CD14-positive monocyte (primary cell): ENCODE results near the gene LRRN4CL. TPM values are rescaled to one million over a fixed set of nuclear protein-coding genes. Genes with fewer than 3 reads are reported as not detected.
A peak's percentile ranks its signal among the peaks of the same experiment; 100 is the strongest.
"Not testable (repeated sequence)": the region's sequence is repeated elsewhere in the genome, so short reads cannot be mapped to it uniquely, and the experiment has no call there.

Source experiments
- DNase-seq, 3 donors: peaks; one replicate each; pipeline ENCODE4 v3.0.0-alpha.2; 2011 to 2022
- H2AFZ ChIP-seq: 2 replicates; pipeline ENCODE4 v1.6.0; 2012; ENCODE audit warnings: mild to moderate bottlenecking, low read depth, low read length, inconsistent platforms; ENCODE audit not compliant: insufficient read depth, poor library complexity, severe bottlenecking
- H3K27ac ChIP-seq, 2 donors: 1 replicate in 1 of 2; 2 replicates in 1 of 2; pipeline ENCODE4 v1.5.1; 2012 to 2013; ENCODE audit warnings: low read length in 2 of 2, control low read depth in 1 of 2, inconsistent platforms in 1 of 2, low read depth in 1 of 2, mild to moderate bottlenecking in 1 of 2
- H3K27me3 ChIP-seq, 2 donors: one replicate each; pipeline versions ENCODE4 v1.6.0 to v1.6.1; 2011 to 2013; ENCODE audit warnings: low read length in 2 of 2; ENCODE audit not compliant: control insufficient read depth in 2 of 2, insufficient read depth in 2 of 2
- H3K36me3 ChIP-seq, 2 donors: replicated peaks in 1 of 2; 1 replicate in 1 of 2; 2 replicates in 1 of 2; pipeline versions ENCODE4 v1.5.1 to v1.6.1; 2012 to 2013; ENCODE audit warnings: low read length in 2 of 2, control low read depth in 1 of 2, inconsistent platforms in 1 of 2, mild to moderate bottlenecking in 1 of 2; ENCODE audit not compliant: insufficient read depth in 2 of 2, control insufficient read depth in 1 of 2
- H3K4me1 ChIP-seq, 2 donors: 1 replicate in 1 of 2; 2 replicates in 1 of 2; pipeline versions ENCODE4 v1.5.1 to v1.6.1; 2012 to 2013; ENCODE audit warnings: low read length in 2 of 2, control low read depth in 1 of 2, inconsistent platforms in 1 of 2, mild to moderate bottlenecking in 1 of 2, moderate library complexity in 1 of 2; ENCODE audit not compliant: insufficient read depth in 2 of 2, control insufficient read depth in 1 of 2
- H3K4me2 ChIP-seq: replicated peaks from 2 replicates; pipeline ENCODE3; 2012; ENCODE audit warnings: low read length, moderate library complexity, mild to moderate bottlenecking; ENCODE audit not compliant: poor library complexity, severe bottlenecking; ENCODE audit errors: extremely low read depth
- H3K4me3 ChIP-seq, 3 experiments: fragments of 200-600 bp in 1 of 3; sonication (generic) in 1 of 3; replicated peaks in 1 of 3; 1 replicate in 2 of 3; 2 replicates in 1 of 3; pipeline ENCODE4 v1.5.1; 2011 to 2013; ENCODE audit warnings: low read length in 3 of 3, mild to moderate bottlenecking in 3 of 3, control low read depth in 2 of 3, low read depth in 2 of 3, inconsistent platforms in 1 of 3, moderate library complexity in 1 of 3
- H3K79me2 ChIP-seq: 2 replicates; pipeline ENCODE4 v1.6.0; 2012; ENCODE audit warnings: mild to moderate bottlenecking, control low read depth, inconsistent platforms, low read length, moderate library complexity; ENCODE audit not compliant: insufficient read depth
- H3K9ac ChIP-seq: 2 replicates; pipeline ENCODE4 v1.6.0; 2017; ENCODE audit warnings: low read length, mild to moderate bottlenecking; ENCODE audit not compliant: insufficient read depth, poor library complexity, severe bottlenecking
- H3K9me3 ChIP-seq, 2 donors: replicated peaks in 1 of 2; 1 replicate in 1 of 2; 2 replicates in 1 of 2; pipeline versions ENCODE4 v1.5.1 to v1.6.1; 2012 to 2013; ENCODE audit warnings: low read length in 2 of 2, control low read depth in 1 of 2; ENCODE audit not compliant: control insufficient read depth in 1 of 2, insufficient read depth in 1 of 2
- H4K20me1 ChIP-seq: 2 replicates; pipeline ENCODE4 v1.6.0; 2012; ENCODE audit warnings: mild to moderate bottlenecking, low read length, control low read depth, moderate library complexity; ENCODE audit not compliant: insufficient read depth
- H3K27ac Mint-ChIP-seq, 7 donors: one replicate each; pipeline ENCODE4 v1.8.0; 2020; ENCODE audit warnings: mild to moderate bottlenecking in 7 of 7, mixed read lengths in 7 of 7, moderate library complexity in 6 of 7, inconsistent platforms in 2 of 7
- H3K27me3 Mint-ChIP-seq, 3 donors: one replicate each; pipeline ENCODE4 v1.8.0; 2021 to 2022; ENCODE audit warnings: low read depth in 3 of 3, mild to moderate bottlenecking in 3 of 3, mixed read lengths in 3 of 3, moderate library complexity in 3 of 3, inconsistent platforms in 1 of 3
- H3K36me3 Mint-ChIP-seq, 2 donors: one replicate each; pipeline ENCODE4 v1.8.0; 2020; ENCODE audit warnings: mixed read lengths in 2 of 2, inconsistent platforms in 1 of 2, mild to moderate bottlenecking in 1 of 2
- H3K4me1 Mint-ChIP-seq: one replicate; pipeline ENCODE4 v1.8.0; 2020; ENCODE audit warnings: mild to moderate bottlenecking, mixed read lengths
- H3K4me3 Mint-ChIP-seq, 2 donors: one replicate each; pipeline ENCODE4 v1.8.0; 2020; ENCODE audit warnings: mild to moderate bottlenecking in 2 of 2, mixed read lengths in 2 of 2, moderate library complexity in 1 of 2
- H3K9me3 Mint-ChIP-seq, 7 donors: one replicate each; pipeline ENCODE4 v1.8.0; 2020 to 2022; ENCODE audit warnings: mixed read lengths in 7 of 7, mild to moderate bottlenecking in 6 of 7, moderate library complexity in 6 of 7, inconsistent platforms in 2 of 7
- WGBS: methylation state at CpG from one replicate; pipeline ENCODE4 v1.1.5; 2013; ENCODE audit warnings: missing lambda C conversion rate; ENCODE audit not compliant: insufficient coverage; 5-methylcytosine and 5-hydroxymethylcytosine counted together
- intact Hi-C, 2 donors: fragments of 100-400 bp; cut with micrococcal nuclease; formaldehyde crosslinking; loops; one replicate each; pipeline versions ENCODE4 v1.15.0 to v1.15.1; 2023
- polyA plus RNA-seq, 3 donors: library from polyadenylated mRNA; depleted of rRNA in 1 of 3; unstranded in 2 of 3; stranded (reverse) in 1 of 3; fragments of 300-500 nt in 2 of 3; fragments of >200 nt in 1 of 3; fragmentation: Illumina TruSeq in 2 of 3; gene quantifications; 1 replicate in 2 of 3; 2 replicates in 1 of 3; pipeline ENCODE4 v1.2.3, GENCODE V29; 2012 to 2021
- TF ChIP-seq, protein P1 (sequence below): fragments of 200-600 bp; IDR thresholded peaks from one replicate; pipeline ENCODE4 v1.8.0; 2022; ENCODE audit warnings: antibody characterized with exemption, mild to moderate bottlenecking

The LRRN4CL gene
- polyA plus RNA-seq, 3 donors = not detected

DNA sequence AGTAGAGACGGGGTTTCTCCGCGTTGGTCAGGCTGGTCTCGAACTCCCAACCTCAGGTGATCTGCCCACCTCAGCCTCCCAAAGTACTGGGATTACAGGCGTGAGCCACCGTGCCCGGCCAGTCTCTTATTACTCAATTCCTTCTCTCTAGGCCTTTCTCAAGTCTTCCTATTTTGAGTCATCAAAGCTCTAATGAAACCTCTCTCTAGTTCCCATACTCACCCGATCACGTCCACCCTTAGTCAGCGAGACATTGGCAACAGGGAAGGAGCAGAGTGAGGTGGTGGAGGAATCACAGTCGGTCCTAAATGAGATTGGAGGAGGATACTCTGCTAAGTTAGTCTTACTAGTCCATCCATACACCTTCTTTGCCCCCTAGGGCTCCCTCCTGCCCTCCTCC lies 12.9 kb upstream of the LRRN4CL start:
- Histone ChIP-seq H4K20me1 (no peaks in the 10 kb centered on the region), H3K9me3 (no peaks in the 10 kb centered on the region), H3K9ac (no peak overlapping the region), H3K4me3 (peak overlapping the region in 1 of 3 experiments; percentile 49), H3K4me1 (peaks cover 49 to 55% of the 10 kb centered on the region in 2 donors), H3K27ac (peak overlapping the region; percentile 67 to 86), H2AFZ (peak overlapping the region; percentile 37), H3K27me3 (no peaks in the 10 kb centered on the region), H3K36me3 (peaks cover 0 to 11% of the 10 kb centered on the region in 2 donors), H3K4me2 (peak overlapping the region; percentile 46), H3K79me2 (peaks cover 10% of the 10 kb centered on the region)
- TF ChIP-seq, protein P1, sequence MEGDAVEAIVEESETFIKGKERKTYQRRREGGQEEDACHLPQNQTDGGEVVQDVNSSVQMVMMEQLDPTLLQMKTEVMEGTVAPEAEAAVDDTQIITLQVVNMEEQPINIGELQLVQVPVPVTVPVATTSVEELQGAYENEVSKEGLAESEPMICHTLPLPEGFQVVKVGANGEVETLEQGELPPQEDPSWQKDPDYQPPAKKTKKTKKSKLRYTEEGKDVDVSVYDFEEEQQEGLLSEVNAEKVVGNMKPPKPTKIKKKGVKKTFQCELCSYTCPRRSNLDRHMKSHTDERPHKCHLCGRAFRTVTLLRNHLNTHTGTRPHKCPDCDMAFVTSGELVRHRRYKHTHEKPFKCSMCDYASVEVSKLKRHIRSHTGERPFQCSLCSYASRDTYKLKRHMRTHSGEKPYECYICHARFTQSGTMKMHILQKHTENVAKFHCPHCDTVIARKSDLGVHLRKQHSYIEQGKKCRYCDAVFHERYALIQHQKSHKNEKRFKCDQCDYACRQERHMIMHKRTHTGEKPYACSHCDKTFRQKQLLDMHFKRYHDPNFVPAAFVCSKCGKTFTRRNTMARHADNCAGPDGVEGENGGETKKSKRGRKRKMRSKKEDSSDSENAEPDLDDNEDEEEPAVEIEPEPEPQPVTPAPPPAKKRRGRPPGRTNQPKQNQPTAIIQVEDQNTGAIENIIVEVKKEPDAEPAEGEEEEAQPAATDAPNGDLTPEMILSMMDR = no peak
- Mint-ChIP-seq H3K4me3 (no peak overlapping the region), H3K27ac (peak overlapping the region; percentile 85 to 95 (median 91)), H3K9me3 (peaks cover 0 to 3% (median 0%) of the 10 kb centered on the region in 7 donors), H3K4me1 (peaks cover 37% of the 10 kb centered on the region), H3K27me3 (peaks cover 0 to 3% (median 1%) of the 10 kb centered on the region in 3 donors), H3K36me3 (peaks cover 18 to 24% of the 10 kb centered on the region in 2 donors)
- intact Hi-C loops = loop anchor here (10.0 kb wide), 1 partner anchor 107 kb away; the partner anchor contains the start of gene TUT1 (in 2 of the 2)
- WGBS = 0% methylated on average over 3 of the region's 11 CpGs
- DNase-seq = peak; percentile 77 to 92 (median 86)

DNA sequence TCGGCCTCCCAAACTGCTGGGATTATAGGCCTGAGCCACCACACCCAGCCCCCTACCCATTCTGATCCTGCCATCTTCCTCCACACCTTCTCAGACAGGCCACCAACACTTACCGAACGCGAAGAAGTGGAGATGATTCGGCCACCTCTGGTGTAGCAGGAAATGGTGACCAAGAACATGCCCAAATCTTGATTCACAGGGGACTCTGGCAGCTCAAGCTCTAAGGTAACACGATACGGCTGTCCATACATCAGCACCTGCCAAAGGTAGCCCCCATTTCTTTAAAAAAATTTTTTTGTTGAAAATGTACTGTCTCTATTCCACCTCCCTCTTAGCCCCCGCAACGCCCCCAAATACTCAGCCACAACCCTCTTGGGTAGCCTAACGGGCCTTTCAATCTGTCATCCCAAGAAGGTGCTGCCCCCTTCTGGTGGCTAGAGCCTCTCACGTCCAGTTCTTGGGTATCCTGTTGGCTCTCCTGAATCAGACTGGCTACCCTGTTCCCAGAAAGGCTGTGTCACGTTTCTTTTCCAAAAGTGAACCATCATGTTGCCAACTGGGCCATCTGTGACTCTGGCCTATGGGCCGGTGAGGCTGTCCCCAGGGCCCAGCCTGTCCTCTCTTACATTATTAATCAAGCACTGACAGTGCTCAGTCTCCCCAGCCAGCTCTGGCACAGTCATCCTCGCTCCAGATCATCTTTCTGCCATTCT lies 5.3 kb upstream of the LRRN4CL start:
- H3K9me3 Mint-ChIP-seq = no peaks in the 10 kb centered on the region
- no peak overlapping the region for H3K9ac ChIP-seq
- peak overlapping the region in 4 of 7 donors; percentile 3 to 40 (median 21) for H3K27ac Mint-ChIP-seq
- WGBS = 64% methylated on average over 13 of the region's 14 CpGs
- no peak overlapping the region for H3K4me3 ChIP-seq
- H3K9me3 ChIP-seq = no peaks in the 10 kb centered on the region
- peaks cover 3% of the 10 kb centered on the region for H3K4me1 Mint-ChIP-seq
- no peaks in the 10 kb centered on the region for H3K79me2 ChIP-seq
- no peak overlapping the region for H3K27ac ChIP-seq
- DNase-seq = peak; percentile 66 to 84 (median 79)
- peak overlapping the region; percentile 20 for H2AFZ ChIP-seq
- intact Hi-C loops = loop anchor here in 1 of 2 donors (10.0 kb wide), 1 partner anchor 300 kb away; no protein-coding TSS in a partner anchor
- H3K36me3 ChIP-seq = peaks cover 29 to 41% of the 10 kb centered on the region in 2 donors
- no peak overlapping the region for H3K4me2 ChIP-seq
- H3K4me1 ChIP-seq = no peaks in the 10 kb centered on the region
- no peaks in the 10 kb centered on the region for H4K20me1 ChIP-seq
- peaks cover 0 to 4% (median 3%) of the 10 kb centered on the region in 3 donors for H3K27me3 Mint-ChIP-seq
- TF ChIP-seq, protein P1 = peak; percentile 87
- H3K27me3 ChIP-seq = no peaks in the 10 kb centered on the region
- H3K36me3 Mint-ChIP-seq = peaks cover 43 to 67% of the 10 kb centered on the region in 2 donors
- H3K4me3 Mint-ChIP-seq = no peak overlapping the region

DNA sequence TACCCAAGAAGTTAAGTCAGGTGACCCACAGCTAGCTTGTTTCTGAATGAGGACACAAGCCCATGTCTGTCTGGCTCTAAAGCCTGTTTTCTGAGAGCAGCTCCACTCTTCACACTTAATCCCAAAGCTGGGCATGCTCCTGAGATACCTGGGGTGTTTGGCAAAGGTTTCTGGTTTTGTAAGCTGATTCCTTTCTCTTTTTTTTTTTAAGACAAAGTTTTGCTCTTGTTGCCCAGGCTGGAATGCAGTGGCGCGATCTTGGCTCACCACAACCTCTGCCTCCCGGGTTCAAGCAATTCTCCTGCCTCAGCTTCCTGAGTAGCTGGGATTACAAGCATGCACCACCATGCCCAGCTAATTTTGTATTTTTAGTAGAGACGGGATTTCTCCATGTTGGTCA lies 4.3 kb upstream of the LRRN4CL start:
- not testable (repeated sequence) for H3K4me3 ChIP-seq, H3K4me1 Mint-ChIP-seq, H3K9me3 Mint-ChIP-seq, H3K4me3 Mint-ChIP-seq, H3K27me3 ChIP-seq, H3K4me2 ChIP-seq, H3K27ac Mint-ChIP-seq, H3K9me3 ChIP-seq, H4K20me1 ChIP-seq, DNase-seq, H2AFZ ChIP-seq, H3K79me2 ChIP-seq, H3K4me1 ChIP-seq, H3K27ac ChIP-seq, H3K9ac ChIP-seq
- intact Hi-C loops = loop anchor here in 1 of 2 donors (10.0 kb wide), 1 partner anchor 299 kb away; no protein-coding TSS in a partner anchor
- Mint-ChIP-seq H3K36me3 (peaks cover 49 to 73% of the 10 kb centered on the region in 2 donors), H3K27me3 (peaks cover 8 to 11% (median 10%) of the 10 kb centered on the region in 3 donors)
- WGBS = no CpG with 5 or more reads among the region's 4 CpGs
- H3K36me3 ChIP-seq = peaks cover 29 to 41% of the 10 kb centered on the region in 2 donors
